Measurements from ENCODE around the gene PATE1. TPM values are rescaled to one million over a fixed set of nuclear protein-coding genes. Genes with fewer than 3 reads are reported as not detected.

PATE1 gene
- polyA plus RNA-seq, 1 donor from 2014 or later: not detected

- Histone ChIP-seq H3F3A (ENCODE audit: insufficient read depth, low read length, poor library complexity, severe bottlenecking) (no peaks in the 10 kb centered on the region), H3K36me3 (ENCODE audit: insufficient read depth, low read length) (no peaks in the 10 kb centered on the region), H3K27me3 (ENCODE audit: insufficient read depth, low read depth, low read length) (no peaks in the 10 kb centered on the region)
These were observed 2.4 kb upstream of the PATE1 start for GRCh38 chr11:125743681-125744080.

GRCh38 chr11:125750629-125751028 is 4.5 kb downstream of the PATE1 start:
- no peaks in the 10 kb centered on the region for H3K27me3 ChIP-seq (ENCODE audit: insufficient read depth, low read depth, low read length)
- no peaks in the 10 kb centered on the region for H3K9me3 ChIP-seq (ENCODE audit: low read length)
- no peak overlapping the region for H3K4me3 ChIP-seq (ENCODE audit: low read length)
- H3K36me3 ChIP-seq (ENCODE audit: insufficient read depth, low read length): no peaks in the 10 kb centered on the region
- no peaks in the 10 kb centered on the region for H3F3A ChIP-seq (ENCODE audit: insufficient read depth, low read length, poor library complexity, severe bottlenecking)
- H3K79me2 ChIP-seq (replicated peaks; ENCODE audit: insufficient read depth, low read length): no peaks in the 10 kb centered on the region
- no peaks in the 10 kb centered on the region for H4K20me1 ChIP-seq (ENCODE audit: insufficient read depth)
- H3K27ac ChIP-seq (ENCODE audit: low read length): no peak overlapping the region
- no peak for TF ChIP-seq EP300 (conservative IDR thresholded peaks at IDR 0.05; ENCODE audit: poor library complexity, severe bottlenecking)
- TF ChIP-seq RAD21 (conservative IDR thresholded peaks at IDR 0.05): no peak
- TF ChIP-seq MXI1 (conservative IDR thresholded peaks at IDR 0.05; ENCODE audit: poor library complexity, severe bottlenecking): no peak
- no peak for TF ChIP-seq EZH2 (IDR thresholded peaks at IDR 0.05; ENCODE audit: borderline replicate concordance, insufficient read depth, low read length, poor library complexity, severe bottlenecking)
- TF ChIP-seq POLR2AphosphoS5 (IDR thresholded peaks at IDR 0.05): no peak
- no peak for TF ChIP-seq CTCF (IDR thresholded peaks at IDR 0.05; ENCODE audit: poor library complexity, severe bottlenecking)
- TF ChIP-seq, protein P1, sequence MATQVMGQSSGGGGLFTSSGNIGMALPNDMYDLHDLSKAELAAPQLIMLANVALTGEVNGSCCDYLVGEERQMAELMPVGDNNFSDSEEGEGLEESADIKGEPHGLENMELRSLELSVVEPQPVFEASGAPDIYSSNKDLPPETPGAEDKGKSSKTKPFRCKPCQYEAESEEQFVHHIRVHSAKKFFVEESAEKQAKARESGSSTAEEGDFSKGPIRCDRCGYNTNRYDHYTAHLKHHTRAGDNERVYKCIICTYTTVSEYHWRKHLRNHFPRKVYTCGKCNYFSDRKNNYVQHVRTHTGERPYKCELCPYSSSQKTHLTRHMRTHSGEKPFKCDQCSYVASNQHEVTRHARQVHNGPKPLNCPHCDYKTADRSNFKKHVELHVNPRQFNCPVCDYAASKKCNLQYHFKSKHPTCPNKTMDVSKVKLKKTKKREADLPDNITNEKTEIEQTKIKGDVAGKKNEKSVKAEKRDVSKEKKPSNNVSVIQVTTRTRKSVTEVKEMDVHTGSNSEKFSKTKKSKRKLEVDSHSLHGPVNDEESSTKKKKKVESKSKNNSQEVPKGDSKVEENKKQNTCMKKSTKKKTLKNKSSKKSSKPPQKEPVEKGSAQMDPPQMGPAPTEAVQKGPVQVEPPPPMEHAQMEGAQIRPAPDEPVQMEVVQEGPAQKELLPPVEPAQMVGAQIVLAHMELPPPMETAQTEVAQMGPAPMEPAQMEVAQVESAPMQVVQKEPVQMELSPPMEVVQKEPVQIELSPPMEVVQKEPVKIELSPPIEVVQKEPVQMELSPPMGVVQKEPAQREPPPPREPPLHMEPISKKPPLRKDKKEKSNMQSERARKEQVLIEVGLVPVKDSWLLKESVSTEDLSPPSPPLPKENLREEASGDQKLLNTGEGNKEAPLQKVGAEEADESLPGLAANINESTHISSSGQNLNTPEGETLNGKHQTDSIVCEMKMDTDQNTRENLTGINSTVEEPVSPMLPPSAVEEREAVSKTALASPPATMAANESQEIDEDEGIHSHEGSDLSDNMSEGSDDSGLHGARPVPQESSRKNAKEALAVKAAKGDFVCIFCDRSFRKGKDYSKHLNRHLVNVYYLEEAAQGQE (IDR thresholded peaks at IDR 0.05; ENCODE audit: borderline replicate concordance): no peak
- no peak for TF ChIP-seq SMC3 (conservative IDR thresholded peaks at IDR 0.05; ENCODE audit: poor library complexity)
- no peak for TF ChIP-seq TAF1 (IDR thresholded peaks at IDR 0.05; ENCODE audit: low read depth)
- no peak overlapping the region for H3K9ac ChIP-seq (ENCODE audit: low read length)
- H2AFZ ChIP-seq (ENCODE audit: low read depth, low read length): no peak overlapping the region
- no peak overlapping the region for H3K4me2 ChIP-seq (ENCODE audit: low read length)
- H3K9me2 ChIP-seq (ENCODE audit: insufficient read depth, low read length): no peaks in the 10 kb centered on the region

More at GRCh38 chr11:125743681-125744080, 2.4 kb upstream of the PATE1 start:
- TF ChIP-seq EZH2 (IDR thresholded peaks at IDR 0.05; ENCODE audit: borderline replicate concordance, insufficient read depth, low read length, poor library complexity, severe bottlenecking): no peak
- no peak for TF ChIP-seq EP300 (conservative IDR thresholded peaks at IDR 0.05; ENCODE audit: poor library complexity, severe bottlenecking)
- no peak for TF ChIP-seq TAF1 (IDR thresholded peaks at IDR 0.05; ENCODE audit: low read depth)
- TF ChIP-seq MXI1 (conservative IDR thresholded peaks at IDR 0.05; ENCODE audit: poor library complexity, severe bottlenecking): no peak
- no peak for TF ChIP-seq RAD21 (conservative IDR thresholded peaks at IDR 0.05)
- TF ChIP-seq POLR2AphosphoS5 (IDR thresholded peaks at IDR 0.05): no peak
- TF ChIP-seq, protein P1 (IDR thresholded peaks at IDR 0.05; ENCODE audit: borderline replicate concordance): no peak
- no peak for TF ChIP-seq CTCF (IDR thresholded peaks at IDR 0.05; ENCODE audit: poor library complexity, severe bottlenecking)
- no peak for TF ChIP-seq SMC3 (conservative IDR thresholded peaks at IDR 0.05; ENCODE audit: poor library complexity)
- H3K79me2 ChIP-seq (replicated peaks; ENCODE audit: insufficient read depth, low read length): no peaks in the 10 kb centered on the region
- H3K9ac ChIP-seq (ENCODE audit: low read length): no peak overlapping the region
- no peak overlapping the region for H2AFZ ChIP-seq (ENCODE audit: low read depth, low read length)
- H3K9me3 ChIP-seq (ENCODE audit: low read length): no peaks in the 10 kb centered on the region
- H4K20me1 ChIP-seq (ENCODE audit: insufficient read depth): no peaks in the 10 kb centered on the region
- H3K4me3 ChIP-seq (ENCODE audit: low read length): no peak overlapping the region
- no peaks in the 10 kb centered on the region for H3K9me2 ChIP-seq (ENCODE audit: insufficient read depth, low read length)
- no peak overlapping the region for H3K4me2 ChIP-seq (ENCODE audit: low read length)
- H3K27ac ChIP-seq (ENCODE audit: low read length): no peak overlapping the region

All from neural cell (in vitro differentiated cells).